Osteoblast (primary cell): ENCODE measurements around the gene C13orf46. TPM values are rescaled to one million over a fixed set of nuclear protein-coding genes. Genes with fewer than 3 reads are reported as not detected.

Source experiments
- DNase-seq: peaks from one replicate; pipeline ENCODE4 v3.0.0; 2011; ENCODE audit warnings: low spot score, mixed read lengths; ENCODE audit not compliant: insufficient read length; ENCODE audit errors: missing footprints
- H2AFZ ChIP-seq: 2 replicates; pipeline ENCODE4 v1.6.0; 2011; ENCODE audit warnings: mild to moderate bottlenecking, low read length
- H3K27ac ChIP-seq: 2 replicates; pipeline ENCODE4 v1.5.1; 2011; ENCODE audit warnings: mild to moderate bottlenecking, low read depth, low read length, moderate library complexity
- H3K27me3 ChIP-seq: 2 replicates; pipeline ENCODE4 v1.6.0; 2012; ENCODE audit warnings: mild to moderate bottlenecking, control low read depth, inconsistent platforms, low read length, moderate library complexity; ENCODE audit not compliant: insufficient read depth
- H3K36me3 ChIP-seq: 2 replicates; pipeline ENCODE4 v1.5.1; 2011; ENCODE audit warnings: mild to moderate bottlenecking, low read length, control low read depth, moderate library complexity; ENCODE audit not compliant: insufficient read depth
- H3K4me1 ChIP-seq: 2 replicates; pipeline ENCODE4 v1.5.1; 2011; ENCODE audit warnings: mild to moderate bottlenecking, low read length, control low read depth, moderate library complexity; ENCODE audit not compliant: insufficient read depth
- H3K4me2 ChIP-seq: 2 replicates; pipeline ENCODE4 v1.6.0; 2011; ENCODE audit warnings: mild to moderate bottlenecking, low read length; ENCODE audit not compliant: insufficient read depth
- H3K4me3 ChIP-seq: fragments of 200-600 bp; sonication (generic); 3 replicates; pipeline ENCODE4 v1.5.1; 2012; ENCODE audit warnings: mild to moderate bottlenecking, low read length, inconsistent platforms; ENCODE audit not compliant: insufficient read depth
- H3K79me2 ChIP-seq: 2 replicates; pipeline ENCODE4 v1.6.0; 2012; ENCODE audit warnings: mild to moderate bottlenecking, low read length, control low read depth, inconsistent platforms; ENCODE audit not compliant: insufficient read depth
- H3K9me3 ChIP-seq: 2 replicates; pipeline ENCODE4 v1.5.1; 2011; ENCODE audit warnings: low read depth, low read length, control low read depth
- H4K20me1 ChIP-seq: 2 replicates; pipeline ENCODE4 v1.6.0; 2012; ENCODE audit warnings: mild to moderate bottlenecking, low read length, control low read depth; ENCODE audit not compliant: insufficient read depth
- total RNA-seq: library from RNA; depleted of rRNA; stranded (reverse); fragments of >200 nt; gene quantifications from 2 replicates; pipeline ENCODE4 v1.2.3, GENCODE V29; 2012
- TF ChIP-seq, protein P1 (sequence below): IDR thresholded peaks from 2 replicates; pipeline ENCODE4 v1.5.1; 2011; ENCODE audit warnings: mild to moderate bottlenecking, low read depth, low read length, moderate library complexity; ENCODE audit errors: extremely low read depth

C13orf46 gene
- total RNA-seq, 1 donor = 0.36 TPM

DNA sequence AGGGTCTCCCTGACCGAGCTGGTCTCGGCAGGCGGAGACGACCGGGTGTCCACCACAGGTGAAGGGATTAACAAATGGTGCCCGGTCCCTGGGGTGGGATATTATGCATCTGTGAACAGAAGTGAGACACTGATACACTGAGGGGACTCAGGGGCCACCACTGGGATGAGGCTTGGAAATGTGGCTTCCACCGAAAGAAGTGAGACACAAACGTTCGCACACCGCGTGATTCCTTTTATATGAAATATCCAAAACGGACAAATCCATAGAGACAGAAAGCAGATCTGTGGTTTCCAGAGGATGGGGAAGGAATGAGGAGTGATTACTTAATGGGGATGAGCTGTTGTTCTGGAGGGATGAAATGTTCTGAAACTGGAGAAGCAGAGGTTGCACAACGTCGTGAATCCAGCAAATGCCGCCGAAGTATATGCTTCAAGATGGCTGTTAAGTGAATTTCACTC is 47.5 kb downstream of the C13orf46 start:
- no peaks in the 10 kb centered on the region for H4K20me1 ChIP-seq
- no peak for DNase-seq
- H3K27me3 ChIP-seq = no peaks in the 10 kb centered on the region
- TF ChIP-seq, protein P1, sequence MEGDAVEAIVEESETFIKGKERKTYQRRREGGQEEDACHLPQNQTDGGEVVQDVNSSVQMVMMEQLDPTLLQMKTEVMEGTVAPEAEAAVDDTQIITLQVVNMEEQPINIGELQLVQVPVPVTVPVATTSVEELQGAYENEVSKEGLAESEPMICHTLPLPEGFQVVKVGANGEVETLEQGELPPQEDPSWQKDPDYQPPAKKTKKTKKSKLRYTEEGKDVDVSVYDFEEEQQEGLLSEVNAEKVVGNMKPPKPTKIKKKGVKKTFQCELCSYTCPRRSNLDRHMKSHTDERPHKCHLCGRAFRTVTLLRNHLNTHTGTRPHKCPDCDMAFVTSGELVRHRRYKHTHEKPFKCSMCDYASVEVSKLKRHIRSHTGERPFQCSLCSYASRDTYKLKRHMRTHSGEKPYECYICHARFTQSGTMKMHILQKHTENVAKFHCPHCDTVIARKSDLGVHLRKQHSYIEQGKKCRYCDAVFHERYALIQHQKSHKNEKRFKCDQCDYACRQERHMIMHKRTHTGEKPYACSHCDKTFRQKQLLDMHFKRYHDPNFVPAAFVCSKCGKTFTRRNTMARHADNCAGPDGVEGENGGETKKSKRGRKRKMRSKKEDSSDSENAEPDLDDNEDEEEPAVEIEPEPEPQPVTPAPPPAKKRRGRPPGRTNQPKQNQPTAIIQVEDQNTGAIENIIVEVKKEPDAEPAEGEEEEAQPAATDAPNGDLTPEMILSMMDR = no peak
- no peaks in the 10 kb centered on the region for H3K79me2 ChIP-seq
- H3K27ac ChIP-seq = peak overlapping the region; percentile 69
- H3K4me2 ChIP-seq = no peak overlapping the region
- peaks cover 34% of the 10 kb centered on the region for H3K4me1 ChIP-seq
- no peaks in the 10 kb centered on the region for H3K36me3 ChIP-seq
- H3K9me3 ChIP-seq = peaks cover 5% of the 10 kb centered on the region
- peak overlapping the region; percentile 44 for H2AFZ ChIP-seq
- H3K4me3 ChIP-seq = no peak overlapping the region

DNA sequence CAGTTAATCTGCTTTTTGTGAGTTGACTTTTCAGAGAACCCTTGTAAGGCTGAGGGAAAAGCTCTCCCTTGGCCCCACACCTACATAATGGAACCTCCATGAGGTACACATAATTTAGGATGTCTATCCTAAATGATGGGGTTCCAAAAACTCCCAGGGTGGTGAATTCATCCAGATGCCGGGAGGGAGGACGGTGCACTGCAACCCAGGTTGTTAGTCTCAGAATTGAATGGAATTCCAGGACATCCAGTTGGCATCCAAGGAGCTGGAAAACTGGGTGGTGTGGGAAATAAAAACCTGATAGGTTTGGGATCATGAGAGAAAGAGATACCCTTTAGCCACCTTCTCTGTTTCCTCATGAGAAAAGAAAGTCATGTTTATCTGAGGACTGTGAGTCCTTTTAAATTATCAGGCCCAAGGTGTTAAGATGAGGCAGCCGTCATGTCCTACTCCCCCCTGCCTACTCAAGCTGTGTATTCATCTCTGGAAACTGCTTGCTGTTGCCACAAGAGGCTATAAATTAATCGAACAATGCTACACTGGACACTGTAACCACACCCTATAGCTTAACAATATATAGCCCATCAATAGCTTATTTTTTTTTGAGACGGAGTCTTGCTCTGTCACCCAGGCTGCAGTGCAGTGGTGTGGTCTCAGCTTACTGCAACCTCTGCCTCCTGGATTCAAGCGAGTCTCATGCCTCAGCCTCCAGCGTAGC is 49.5 kb downstream of the C13orf46 start:
- Histone ChIP-seq H3K79me2 (no peaks in the 10 kb centered on the region), H4K20me1 (no peaks in the 10 kb centered on the region), H3K4me2 (no peak overlapping the region), H3K27me3 (no peaks in the 10 kb centered on the region), H3K4me3 (no peak overlapping the region), H3K36me3 (no peaks in the 10 kb centered on the region), H3K4me1 (peaks cover 32% of the 10 kb centered on the region), H2AFZ (no peak overlapping the region), H3K27ac (no peak overlapping the region), H3K9me3 (peaks cover 5% of the 10 kb centered on the region)
- TF ChIP-seq, protein P1 = no peak
- DNase-seq = no peak

DNA sequence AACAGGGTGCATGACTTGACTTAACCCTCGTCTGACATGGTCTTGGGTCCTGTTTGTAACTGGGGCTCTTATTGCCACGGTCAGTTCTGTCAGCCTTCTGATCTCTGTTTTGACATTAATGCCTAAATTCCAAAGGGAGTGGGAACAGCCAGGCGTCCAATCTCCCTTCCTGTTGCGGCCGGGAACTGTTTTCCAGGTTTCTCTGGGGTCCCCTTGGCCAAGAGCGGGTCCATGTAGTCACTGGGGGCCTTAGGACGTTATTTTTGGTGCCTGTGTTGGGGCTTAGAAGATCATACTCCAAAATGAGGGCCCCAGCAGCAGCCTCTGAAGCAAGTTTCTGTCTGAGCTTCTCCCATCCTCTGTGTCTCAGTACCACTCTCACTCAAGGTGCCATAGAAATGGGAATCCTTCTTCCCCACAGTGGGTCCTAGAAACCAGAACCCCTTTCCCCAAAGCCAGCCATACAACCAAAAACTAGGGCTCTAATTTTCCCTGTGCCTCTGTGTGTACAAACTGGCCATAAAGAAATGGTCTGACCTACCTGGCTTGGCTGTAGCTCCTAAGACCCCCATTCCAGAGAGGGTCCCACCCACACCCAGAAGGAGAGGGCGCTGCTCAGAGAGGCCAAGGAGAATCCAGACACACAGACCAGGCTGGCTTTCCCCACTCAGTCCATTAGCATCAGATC is 50.4 kb downstream of the C13orf46 start:
- DNase-seq = no peak
- H3K9me3 ChIP-seq = peaks cover 5% of the 10 kb centered on the region
- no peaks in the 10 kb centered on the region for H3K79me2 ChIP-seq
- no peaks in the 10 kb centered on the region for H3K36me3 ChIP-seq
- no peaks in the 10 kb centered on the region for H3K27me3 ChIP-seq
- no peaks in the 10 kb centered on the region for H4K20me1 ChIP-seq
- peaks cover 24% of the 10 kb centered on the region for H3K4me1 ChIP-seq
- H2AFZ ChIP-seq = no peak overlapping the region
- H3K4me2 ChIP-seq = no peak overlapping the region
- no peak overlapping the region for H3K27ac ChIP-seq
- H3K4me3 ChIP-seq = no peak overlapping the region
- TF ChIP-seq, protein P1 = no peak

DNA sequence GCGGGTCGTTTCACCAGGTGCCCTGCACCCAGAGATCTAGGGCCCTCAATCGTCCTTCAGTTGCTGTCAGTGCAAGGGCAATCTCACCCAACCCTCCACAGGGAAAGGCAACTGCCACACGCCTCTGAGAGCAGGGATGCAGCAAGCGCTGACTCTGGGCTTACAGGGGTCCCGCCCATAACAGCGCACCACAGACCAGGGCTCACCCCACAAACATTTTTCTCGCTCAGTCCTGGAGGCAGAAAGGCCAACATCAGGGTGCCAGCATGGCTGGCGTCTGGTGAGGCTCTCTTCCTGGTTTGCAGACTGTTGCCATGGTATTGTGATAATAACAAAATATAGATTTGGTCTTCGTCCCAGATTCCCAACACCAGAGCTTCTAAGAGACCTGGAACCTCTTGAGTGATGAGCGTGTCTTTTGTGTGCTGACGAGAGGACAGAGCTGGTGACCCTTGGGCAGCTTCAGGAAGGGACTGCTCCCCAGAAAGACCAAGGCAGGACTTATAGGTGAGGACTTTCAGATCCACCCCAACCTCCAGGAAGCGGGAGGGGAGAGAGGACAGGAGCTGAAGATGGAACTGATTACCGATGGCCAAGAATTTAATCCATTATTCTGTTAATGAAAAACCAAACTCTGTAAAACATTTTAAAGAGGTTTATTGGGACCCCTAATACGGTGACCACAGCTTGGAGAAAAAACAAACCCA is 51.3 kb downstream of the C13orf46 start:
- Histone ChIP-seq H4K20me1 (no peaks in the 10 kb centered on the region), H3K4me3 (no peak overlapping the region), H3K4me2 (no peak overlapping the region), H3K79me2 (no peaks in the 10 kb centered on the region), H3K36me3 (no peaks in the 10 kb centered on the region), H3K27me3 (no peaks in the 10 kb centered on the region), H3K4me1 (peaks cover 16% of the 10 kb centered on the region), H3K9me3 (peaks cover 5% of the 10 kb centered on the region), H2AFZ (no peak overlapping the region), H3K27ac (no peak overlapping the region)
- no peak for DNase-seq
- TF ChIP-seq, protein P1 = no peak
